Anterior cingulate cortex (tissue), 58 donors: ENCODE measurements around the gene PDE11A.
"Not testable (repeated sequence)": the region's sequence is repeated elsewhere in the genome, so short reads cannot be mapped to it uniquely, and the experiment has no call there.

Experiments
- DNase-seq, 58 donors: peaks; one replicate each; lab custom pipeline; 2025; lab: John Stamatoyannopoulos, UW

Gene PDE11A

GRCh38 chr2:177830881-177831386 is 241.6 kb downstream of the PDE11A start:
- DNase-seq: no peak

- DNase-seq: peak in 17 of 58 donors; percentile 0 to 56 (median 6)
Measured at GRCh38 chr2:177828557-177828956, 244.0 kb downstream of the PDE11A start.

GRCh38 chr2:177826897-177827296 is 245.7 kb downstream of the PDE11A start:
- no peak for DNase-seq

GRCh38 chr2:177822941-177823340 is 249.6 kb downstream of the PDE11A start:
- DNase-seq: no peak

- DNase-seq: no peak
Measured at GRCh38 chr2:177818412-177818811, 254.2 kb downstream of the PDE11A start.

GRCh38 chr2:177817300-177817699 is 255.3 kb downstream of the PDE11A start:
- DNase-seq: no peak

GRCh38 chr2:177816766-177817165 is 255.8 kb downstream of the PDE11A start:
- no peak for DNase-seq

- no peak for DNase-seq
Measured at GRCh38 chr2:177812713-177813396, 259.7 kb downstream of the PDE11A start.

GRCh38 chr2:177810906-177811305 is 261.7 kb downstream of the PDE11A start:
- no peak for DNase-seq

- DNase-seq: no peak
Measured at GRCh38 chr2:177808984-177809809, 263.4 kb downstream of the PDE11A start.

- no peak for DNase-seq
Measured at GRCh38 chr2:177806025-177806424, 266.6 kb downstream of the PDE11A start.

- no peak for DNase-seq
Measured at GRCh38 chr2:177799531-177799930, 273.0 kb downstream of the PDE11A start.

GRCh38 chr2:177797808-177798207 is 274.8 kb downstream of the PDE11A start:
- no peak for DNase-seq

GRCh38 chr2:177796654-177797415 is 275.7 kb downstream of the PDE11A start:
- no peak for DNase-seq

- no peak for DNase-seq
Measured at GRCh38 chr2:177796011-177796410, 276.6 kb downstream of the PDE11A start.

- DNase-seq: not testable (repeated sequence)
Measured at GRCh38 chr2:177785143-177785542, 287.4 kb downstream of the PDE11A start.

GRCh38 chr2:177784745-177785067 is 287.9 kb downstream of the PDE11A start:
- DNase-seq: no peak

- no peak for DNase-seq
Measured at GRCh38 chr2:177783835-177784744, 288.5 kb downstream of the PDE11A start.

- DNase-seq: no peak
Measured at GRCh38 chr2:177783091-177783490, 289.5 kb downstream of the PDE11A start.

- no peak for DNase-seq
Measured at GRCh38 chr2:177782613-177783012, 290.0 kb downstream of the PDE11A start.
